Stimulated activated CD4-positive, alpha-beta T cell treated with anti-CD3 and anti-CD28 coated beads, Interleukin-1b, Interleukin-23, amount 100 ng/mL, for 48 hours (primary cell): Measurements from ENCODE around the gene GJC2.

Experiments
- DNase-seq: peaks from one replicate; pipeline ENCODE4 v3.0.0-alpha.2; 2020

GJC2 gene

DNA sequence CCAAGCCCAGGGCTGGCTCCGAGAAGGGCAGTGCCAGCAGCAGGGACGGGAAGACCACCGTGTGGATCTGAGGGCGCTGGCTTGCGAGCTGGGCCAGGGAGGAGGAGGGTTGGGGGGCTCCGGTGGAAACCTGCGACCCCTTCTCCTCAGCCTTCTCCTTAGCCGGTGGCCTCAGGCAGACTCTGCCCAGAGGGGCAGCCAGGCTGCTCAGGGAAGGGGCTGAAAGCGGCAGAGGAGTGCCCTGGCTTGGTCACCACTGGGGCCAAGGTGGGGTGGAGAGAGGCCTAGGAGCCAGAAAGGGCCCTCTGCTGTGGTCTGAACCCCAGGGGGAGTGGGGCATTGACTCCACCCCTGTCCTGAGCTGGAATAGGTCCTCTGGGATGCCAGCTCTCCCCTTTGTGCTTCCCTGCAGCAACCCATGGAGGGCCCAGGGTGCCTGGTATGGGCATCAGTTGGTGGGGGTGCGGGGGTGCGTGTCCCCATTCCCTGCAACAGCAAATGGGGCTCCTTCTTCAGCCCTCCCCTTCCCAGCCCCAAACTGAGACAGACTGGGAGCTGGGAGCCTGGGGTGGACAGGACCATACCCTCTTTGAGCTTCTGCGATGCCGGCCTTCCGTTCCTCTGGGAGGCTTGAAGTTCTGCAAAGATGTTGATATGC lies 9.4 kb downstream of the GJC2 start:
- DNase-seq, result no peak

DNA sequence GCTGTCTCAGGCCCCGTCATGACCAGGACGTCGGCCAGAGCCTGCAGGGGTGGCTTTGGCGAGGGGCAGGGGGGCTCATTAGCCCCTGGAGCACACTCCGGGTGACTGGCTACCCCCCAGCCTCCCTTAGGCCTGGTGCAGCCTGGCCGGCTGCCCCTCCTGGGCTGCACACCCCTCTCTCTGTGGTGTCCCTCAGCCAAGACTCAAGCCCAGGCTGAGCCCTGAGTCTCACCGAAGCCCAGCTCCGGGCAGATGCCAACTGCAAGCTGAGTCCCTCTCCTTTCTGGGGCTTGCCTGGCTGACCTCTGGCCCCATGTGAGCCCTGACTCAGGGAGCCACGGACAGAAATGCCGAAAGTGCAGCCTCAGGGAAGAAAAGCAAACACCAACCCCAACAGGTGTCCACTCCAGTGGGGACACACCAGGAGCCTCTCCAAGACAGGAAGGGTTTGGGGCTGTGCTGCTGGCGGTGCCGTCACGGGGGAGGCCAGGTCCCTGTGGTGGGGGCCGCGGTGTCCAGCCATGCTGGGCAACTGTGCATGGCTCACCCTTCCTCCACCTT lies 10.6 kb downstream of the GJC2 start:
- no peak for DNase-seq

DNA sequence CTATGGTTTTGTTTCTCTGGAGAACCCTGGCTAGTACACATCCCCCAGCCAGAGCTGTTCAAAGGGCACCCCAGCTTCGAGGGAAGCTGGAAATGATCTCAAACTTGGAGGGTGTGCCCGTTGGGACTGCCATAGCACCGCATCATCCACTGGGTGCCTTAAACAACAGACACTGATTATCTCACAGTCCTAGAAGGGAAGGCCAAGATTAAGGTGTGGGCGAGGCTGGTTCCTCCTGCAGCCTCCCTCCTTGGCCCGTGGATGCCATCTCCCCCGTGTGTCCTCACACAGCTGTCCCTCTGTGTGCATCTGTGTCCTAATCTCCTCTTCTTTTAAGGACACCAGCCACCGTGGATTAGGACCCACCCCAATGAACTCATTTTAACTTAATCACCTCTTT lies 11.6 kb downstream of the GJC2 start:
- no peak for DNase-seq

DNA sequence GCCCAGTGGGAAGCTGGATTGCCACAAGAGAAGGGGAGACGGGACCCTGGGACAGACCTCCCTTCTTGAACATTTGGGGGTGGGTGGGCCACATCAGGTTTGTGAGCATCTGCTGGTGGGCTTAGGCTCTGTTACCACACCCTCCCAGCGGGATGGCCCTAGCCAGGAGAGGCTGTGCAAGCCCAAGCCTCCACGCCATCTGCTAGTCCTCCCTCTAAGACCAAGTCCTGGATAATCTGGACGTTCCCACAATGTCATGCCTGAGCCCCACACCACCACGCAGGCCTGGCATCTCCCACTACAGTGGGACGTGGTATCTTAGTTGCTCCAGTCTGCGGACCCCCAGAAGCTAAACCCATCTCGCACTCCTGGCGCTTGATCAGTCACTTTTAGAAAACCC lies 12.1 kb downstream of the GJC2 start:
- no peak for DNase-seq

DNA sequence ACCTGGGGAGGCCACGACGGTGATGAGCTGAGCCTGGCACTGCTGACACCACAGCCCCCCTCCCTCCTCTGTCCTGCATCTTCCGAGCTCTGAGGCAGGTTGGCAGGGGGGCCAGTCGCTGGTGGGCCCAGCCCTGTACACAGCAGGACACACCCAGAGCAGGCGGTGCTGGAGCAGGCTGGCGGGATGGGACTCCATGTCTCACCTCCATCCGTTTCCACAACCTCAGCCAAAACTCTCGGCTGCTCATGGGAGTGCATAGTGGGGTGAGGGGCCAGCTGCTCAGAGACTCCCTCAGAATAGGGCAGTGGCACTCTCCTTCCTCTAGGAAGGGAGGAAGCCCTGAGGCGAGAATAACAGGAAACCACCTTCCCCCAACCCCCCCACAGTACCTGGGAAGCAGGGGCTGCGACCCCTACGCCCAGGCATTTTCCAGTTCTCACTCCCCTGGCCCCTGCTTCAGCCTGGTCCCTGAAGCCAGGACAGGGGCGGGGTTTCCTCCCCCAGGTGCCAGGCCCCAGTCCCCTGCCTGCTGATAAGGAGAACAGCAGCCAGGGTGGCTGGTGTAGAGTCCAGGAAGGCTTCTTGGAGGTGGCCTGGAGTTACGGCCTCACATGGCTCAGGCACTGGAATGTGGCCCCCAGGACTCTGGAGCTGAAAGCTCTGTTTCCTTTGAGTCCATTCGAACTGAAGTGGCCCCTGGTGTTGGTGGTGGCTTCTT lies 12.7 kb downstream of the GJC2 start:
- DNase-seq, result no peak

DNA sequence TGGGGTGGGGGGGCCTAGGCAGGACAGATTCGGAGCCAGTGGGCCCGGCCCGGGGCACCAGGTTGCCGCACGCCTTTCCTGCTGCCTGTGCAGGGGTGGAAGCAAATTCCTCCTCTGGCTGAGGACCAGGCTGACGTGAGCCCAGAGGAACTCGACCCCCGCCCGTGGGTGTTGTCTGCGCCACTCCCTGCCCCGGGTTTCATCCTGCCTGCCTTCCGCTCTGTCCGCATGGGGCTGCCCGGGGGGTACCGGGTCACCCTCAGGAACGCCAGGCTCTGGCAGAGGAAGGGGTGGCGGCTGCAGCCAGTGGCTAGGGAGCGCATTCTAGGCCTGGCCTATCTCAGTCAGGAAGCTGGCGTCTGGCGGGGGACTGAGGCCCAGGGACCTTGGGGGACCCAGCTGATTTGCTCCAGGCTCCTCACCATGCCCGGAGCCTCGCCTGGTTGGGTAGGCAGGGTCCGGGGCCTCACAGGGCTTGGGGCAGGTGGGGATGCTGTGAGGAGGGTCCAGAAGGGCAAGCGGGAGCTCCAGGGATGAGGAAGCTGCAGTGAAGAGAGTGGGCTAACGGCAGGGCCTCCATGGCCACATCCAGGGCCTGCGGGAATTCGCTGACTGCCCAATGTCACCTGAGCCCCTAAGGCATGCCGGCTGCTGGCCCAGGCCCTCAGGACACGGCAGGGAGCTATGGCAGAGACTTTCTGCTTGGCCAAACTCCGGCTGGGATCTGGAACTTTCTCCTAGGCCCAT lies 13.4 kb downstream of the GJC2 start:
- DNase-seq, result no peak

DNA sequence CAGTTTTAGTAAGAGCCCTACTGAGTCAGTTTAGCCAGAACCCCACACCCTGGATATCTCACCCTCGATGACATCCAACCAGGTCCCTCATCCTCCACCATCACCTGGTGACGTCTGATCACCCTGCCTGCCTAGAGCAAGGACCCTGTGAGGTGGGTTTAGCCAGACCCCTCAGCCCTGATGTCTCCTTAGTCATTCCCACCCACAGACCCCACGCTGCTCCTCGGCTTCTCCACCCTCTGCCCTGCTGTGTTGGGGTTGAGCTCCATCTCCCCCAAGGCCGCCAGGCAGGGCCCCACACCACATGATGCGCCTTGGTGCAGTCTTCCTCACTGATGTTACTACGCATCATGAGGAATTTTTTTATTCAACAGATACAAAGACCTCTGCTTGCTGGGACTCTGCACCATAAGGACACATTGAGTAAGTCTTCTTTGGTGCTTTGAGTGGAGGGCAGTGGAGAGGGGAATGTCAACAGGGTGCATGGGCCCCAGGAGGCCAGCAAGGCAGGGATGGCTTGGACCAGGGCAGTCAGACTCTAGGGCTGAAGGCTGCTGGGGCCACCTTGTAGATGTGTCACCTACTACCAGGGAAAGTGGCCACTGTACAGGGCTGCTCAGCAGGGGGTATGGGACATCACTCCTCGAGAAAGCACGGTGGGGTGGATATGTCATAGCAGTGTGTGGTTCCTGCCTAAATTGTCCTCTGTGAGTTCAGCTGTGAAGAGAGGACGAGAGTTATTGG lies 14.2 kb downstream of the GJC2 start:
- DNase-seq, result no peak

DNA sequence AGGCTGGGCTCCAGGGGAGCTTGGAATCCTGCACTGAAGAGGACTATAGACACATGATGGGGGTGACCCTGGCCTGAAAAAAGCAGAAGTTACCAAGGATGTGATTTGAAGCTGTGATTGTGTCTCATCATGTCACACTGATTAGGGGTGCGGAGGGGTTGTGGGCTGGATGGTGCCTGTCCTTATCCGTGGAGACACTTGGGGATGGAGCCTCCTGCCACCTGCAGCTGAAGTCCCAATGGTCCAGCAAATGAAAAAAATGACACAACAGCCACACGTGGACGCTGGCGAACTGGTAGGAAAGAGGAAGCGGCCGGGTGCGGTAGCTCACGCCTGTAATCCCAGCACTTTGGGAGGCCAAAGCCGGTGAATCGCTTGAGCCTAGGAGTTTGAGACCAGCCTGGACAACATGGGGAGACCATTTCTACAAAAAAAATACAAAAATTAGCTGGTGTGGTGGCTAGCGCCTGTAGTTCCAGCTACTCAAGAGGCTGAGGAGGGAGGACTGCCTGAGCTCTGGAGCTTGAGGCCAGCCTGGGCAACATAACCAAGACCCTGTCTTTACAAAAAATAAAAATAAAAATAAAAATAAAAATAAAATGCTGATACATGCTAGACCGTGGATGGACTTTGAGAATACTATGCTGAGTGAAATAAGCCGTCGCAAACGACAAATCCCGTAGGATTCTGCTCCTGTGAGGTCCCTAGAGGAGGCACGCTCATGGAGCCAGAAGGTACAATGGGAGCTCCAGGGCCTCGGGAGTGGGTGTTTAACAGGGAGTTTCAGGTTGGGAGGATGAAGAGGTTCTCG lies 15.0 kb downstream of the GJC2 start:
- no peak for DNase-seq

DNA sequence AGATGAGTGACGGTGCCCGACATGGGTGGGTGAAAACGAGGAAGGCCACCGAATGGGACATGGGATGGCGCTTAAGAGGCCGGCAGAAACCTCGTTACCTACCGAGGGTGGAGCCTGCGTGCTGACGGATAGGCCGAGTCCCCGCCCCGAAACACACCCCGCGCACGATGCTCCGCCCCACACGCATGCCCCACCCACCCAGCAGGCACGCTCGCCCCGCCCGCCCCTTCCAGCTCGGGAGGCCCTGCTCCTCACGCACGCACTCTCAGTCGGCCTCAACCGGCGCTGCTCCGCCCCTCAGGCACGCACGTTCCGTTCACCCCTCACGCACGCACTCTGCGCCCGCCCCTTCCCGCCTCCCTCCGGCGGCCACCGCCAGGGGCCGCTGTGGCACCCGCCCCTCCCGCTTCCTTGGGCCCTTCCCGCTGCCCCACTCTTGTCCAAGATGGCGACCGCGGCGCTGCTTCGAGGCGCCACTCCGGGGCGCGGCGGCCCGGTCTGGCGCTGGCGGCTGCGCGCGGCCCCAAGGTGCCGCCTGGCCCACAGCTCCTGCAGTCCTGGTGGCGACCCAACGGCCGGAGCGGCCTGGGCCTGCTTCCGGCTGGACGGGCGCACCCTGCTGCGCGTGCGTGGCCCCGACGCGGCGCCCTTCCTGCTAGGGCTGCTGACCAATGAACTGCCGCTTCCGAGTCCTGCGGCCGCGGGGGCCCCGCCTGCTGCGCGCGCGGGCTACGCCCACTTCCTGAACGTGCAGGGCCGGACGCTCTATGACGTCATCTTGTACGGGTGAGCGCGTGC lies 15.8 kb downstream of the GJC2 start, which contains the start of gene IBA57:
IBA57 (plus strand) TSS at position 433 of the 798 bp plus-strand sequence; CDS start at position 446, 13 bp downstream.
- DNase-seq, result peak; percentile 100

DNA sequence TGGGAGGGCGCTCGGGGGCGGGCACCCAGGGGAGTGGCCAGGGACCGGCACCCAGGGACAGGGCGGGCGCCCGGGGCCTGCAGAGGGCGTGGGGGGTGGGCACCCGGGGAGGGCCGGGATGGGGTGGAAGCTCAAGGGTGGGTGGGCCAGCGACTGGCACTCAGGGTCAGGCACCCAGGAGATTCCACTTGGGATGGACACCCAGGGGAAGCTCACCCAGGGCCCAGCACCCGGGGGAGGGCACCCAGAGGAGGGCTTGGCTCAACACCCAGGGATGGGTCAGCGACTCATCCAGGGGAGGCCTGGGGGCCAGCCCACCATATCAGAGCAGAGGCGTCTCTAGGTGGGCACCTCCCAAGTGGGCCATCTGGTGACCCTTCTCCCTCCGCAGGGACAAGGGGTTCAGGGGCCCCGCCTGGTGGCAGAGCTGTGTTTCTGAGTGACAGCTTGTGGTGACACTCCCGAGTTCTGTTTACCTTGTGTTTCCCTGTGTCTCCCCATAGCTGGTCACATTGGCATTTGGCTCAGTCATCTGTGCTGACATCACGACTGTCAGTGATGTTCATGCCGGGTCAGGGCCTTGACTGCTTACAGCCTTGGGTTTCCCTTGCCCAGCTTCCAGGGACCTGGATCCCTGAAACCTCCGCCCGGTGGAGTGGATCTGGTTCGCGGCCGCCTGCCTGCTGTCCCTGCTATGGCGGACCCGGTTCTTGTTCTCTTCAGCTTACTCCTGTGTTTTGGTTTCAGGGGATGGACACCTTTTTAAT lies 16.6 kb downstream of the GJC2 start:
- peak; percentile 63 for DNase-seq

DNA sequence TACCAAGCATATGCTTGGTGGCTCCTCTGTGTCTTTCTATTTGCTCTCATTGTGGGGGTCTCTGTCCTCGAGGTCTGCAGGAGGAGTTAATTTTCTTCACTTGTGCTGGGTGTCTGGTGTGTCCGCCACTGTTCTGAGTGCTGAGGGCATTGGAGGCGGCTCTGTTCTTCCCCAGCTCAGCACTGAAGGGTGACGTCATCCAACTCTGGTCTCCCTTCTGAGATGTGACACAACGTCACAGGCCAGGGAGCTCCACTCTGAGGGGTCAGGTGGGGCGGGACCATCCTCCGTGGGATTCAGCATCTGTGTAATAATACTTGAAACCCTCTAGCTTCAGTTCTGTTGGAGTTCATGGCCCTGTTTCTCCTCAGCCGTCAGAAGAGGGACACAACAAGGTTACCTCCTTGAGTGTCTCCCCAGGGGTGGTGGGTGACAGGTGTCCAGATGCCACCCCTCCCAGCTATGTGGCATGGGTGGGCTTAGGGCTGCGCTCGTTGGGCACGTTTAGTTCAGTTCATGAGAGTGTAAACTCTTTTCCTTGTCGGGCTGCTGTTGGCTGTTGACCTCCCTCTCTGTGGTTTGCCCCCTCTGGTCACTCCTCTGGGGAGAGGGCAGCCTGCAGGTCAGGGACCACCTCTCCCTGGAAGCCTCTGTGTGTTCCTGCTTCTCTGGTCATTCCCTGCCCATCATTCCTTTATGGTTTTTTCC lies 19.0 kb downstream of the GJC2 start:
- DNase-seq, result no peak

DNA sequence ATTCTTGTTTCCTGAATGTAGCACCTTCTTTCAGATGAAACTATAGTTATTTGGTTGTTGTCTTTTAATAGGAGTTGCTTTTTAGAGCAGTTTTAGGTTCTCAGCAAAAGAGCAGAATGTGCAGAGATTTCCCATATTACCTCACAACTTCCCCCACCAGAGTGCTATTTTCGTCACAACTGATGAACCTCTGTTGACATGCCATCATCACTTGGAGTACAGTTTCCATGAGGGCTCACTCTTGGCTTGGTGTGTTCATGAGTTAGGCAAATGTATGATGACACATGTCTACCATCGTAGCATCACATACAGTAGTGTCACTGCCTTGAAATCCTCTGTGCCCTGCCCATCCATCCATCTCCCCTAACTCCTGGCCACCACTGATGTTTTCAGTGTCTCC lies 19.6 kb downstream of the GJC2 start:
- DNase-seq, result no peak

DNA sequence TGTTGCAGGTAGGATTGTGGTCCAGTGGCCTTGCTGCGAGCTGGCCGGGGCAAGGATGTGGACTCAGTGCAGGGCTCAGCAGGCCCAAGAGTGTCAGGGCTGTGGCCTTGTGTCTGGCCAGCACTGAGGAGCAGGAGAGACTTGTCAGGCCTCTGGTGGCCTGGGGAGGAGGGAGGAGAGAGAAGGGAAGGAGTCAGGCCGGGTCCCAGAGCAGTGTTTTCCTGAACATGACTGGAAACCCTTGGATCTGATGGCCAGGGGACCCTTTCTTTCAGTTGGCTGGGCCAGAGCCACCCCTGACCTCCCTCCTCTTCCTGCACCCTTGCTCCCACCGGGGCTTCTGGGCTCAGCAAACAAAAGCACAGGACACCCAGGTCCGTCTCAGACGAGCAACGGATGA lies 20.9 kb downstream of the GJC2 start:
- no peak for DNase-seq

DNA sequence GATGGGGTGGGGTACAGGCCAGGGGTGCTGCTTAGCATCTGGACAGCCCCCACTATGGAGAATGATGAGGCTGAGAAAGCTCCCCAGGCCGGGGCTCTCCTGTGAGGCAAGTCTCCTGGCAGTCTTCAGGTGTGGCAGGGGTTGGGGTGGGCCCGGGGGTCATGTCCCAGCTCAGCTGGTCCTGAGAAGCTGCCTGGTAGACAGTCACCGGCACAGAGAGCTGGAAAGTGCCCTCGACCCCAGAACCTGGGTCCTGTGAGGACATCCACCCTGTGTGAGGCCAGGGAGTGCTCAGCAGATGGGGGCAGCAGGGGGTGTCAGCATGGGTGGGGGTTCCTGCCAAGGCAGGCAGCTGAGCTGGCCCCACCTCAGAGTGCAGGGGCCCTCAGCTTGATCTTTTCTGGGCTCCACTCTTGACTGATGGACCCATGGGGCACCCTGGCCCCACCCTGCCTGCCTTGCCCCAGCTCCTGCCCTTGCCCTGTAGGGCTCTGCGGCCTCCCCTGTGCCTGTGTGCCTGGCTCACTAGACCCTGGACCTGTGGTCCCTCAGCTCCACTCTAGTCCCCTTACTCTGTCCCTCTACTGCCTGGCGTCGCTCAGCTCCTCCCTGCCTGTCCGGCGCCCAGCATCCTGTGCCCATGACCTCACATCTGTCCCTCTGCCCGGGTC lies 21.6 kb downstream of the GJC2 start:
- DNase-seq, result no peak

DNA sequence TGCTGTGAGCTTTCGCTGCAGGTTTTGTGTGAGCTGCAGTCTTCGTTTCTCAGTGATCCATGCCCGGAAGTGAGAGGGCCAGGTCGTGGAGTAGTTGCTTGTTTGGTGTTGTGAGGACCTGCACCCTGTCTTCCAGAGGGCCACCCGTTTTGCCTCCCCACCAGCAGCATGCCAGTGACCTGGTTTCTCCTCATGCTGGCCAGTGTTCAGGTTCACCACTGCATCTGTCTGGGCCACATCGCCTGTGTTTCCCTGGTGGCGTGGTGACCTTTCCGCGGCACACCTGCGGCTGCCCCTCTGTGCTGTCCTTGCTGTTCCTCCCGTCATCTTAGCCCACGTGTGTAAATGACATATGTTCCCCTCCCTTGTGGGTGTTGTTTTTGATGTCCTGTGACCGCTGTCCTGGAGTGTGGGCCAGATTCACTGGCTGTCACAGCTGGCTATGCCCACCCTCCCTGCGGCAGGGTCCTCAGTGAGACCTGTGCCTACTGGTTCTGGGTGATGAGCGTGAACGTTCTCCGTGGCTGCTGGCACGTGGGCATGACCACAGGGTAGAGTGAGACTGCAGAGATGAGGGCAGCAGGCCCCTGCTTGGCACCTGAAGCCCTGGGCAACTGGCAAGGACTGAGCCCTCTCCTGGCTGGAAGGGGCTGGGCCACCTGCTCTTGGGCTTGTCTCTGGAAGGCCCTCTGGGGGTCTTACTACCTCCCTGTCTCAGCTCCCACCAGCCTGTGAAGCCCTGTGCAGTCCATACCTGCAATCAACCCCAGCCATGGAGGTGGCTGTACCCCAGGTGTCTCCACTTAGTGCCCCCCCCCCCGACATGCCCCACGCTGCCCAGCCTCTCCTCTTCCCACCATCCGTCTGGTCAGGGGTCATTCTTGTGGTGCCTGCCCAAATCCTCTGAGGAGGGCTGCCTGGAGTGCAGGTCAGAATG lies 23.1 kb downstream of the GJC2 start:
- no peak for DNase-seq

DNA sequence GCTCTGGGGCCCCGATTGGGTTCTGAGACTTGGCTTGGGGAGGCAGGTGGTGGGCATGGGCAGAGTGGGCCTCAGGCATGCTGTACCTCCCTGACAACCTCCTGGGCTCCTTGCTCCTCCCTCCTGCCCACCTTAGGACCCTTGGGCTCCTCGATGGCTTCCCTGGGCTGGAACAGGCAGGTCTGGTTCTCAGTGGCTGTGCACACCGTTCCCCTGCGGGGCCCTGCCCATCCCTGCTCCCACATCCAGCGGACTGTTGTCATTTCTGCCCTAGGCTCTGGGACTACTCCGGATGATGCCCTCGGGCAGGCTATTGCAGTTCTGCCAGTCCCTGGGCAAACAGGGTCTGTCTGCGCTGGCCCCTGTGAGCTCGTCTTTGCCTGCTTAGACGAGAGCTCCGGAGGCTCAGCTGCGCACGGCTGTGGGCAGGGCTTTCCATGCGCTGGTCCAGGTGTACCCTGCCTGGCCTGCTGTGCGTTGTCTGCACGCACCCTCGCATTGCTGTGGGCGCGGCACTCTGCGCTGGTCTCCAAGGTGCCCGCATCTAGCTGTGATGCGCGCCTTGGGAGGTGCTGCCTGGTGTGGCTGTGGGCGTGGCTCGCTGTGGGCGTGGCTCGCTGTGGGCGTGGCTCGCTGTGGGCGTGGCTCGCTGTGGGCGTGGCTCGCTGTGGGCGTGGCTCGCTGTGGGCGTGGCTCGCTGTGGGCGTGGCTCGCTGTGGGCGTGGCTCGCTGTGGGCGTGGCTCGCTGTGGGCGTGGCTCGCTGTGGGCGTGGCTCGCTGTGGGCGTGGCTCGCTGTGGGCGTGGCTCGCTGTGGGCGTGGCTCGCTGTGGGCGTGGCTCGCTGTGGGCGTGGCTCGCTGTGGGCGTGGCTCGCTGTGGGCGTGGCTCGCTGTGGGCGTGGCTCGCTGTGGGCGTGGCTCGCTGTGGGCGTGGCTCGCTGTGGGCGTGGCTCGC lies 24.1 kb downstream of the GJC2 start:
- DNase-seq, result peak; percentile 44
